Measurements from ENCODE around the gene SULT1A2.
"Not testable (repeated sequence)": the region's sequence is repeated elsewhere in the genome, so short reads cannot be mapped to it uniquely, and the experiment has no call there.

Gene SULT1A2

GRCh38 chr16:28572696-28573510, 23.9 kb downstream of the SULT1A2 start:
- Mint-ChIP-seq H3K4me1 (peaks cover 49% of the 10 kb centered on the region), H3K36me3 (ENCODE audit: insufficient read depth) (peaks cover 10% of the 10 kb centered on the region), H3K27ac (ENCODE audit: low read depth) (peak overlapping the region; percentile 50), H3K9me3 (no peaks in the 10 kb centered on the region), H3K27me3 (no peaks in the 10 kb centered on the region), H3K4me3 (no peak overlapping the region)
- ATAC-seq (replicated peaks; ENCODE audit: extremely low read depth, poor library complexity, severe bottlenecking): no peak
- no peak for DNase-seq (ENCODE audit: low spot score in 2 of 2)

- Mint-ChIP-seq H3K9me3 (peaks cover 6% of the 10 kb centered on the region), H3K27ac (ENCODE audit: low read depth) (no peak overlapping the region), H3K27me3 (no peaks in the 10 kb centered on the region), H3K4me3 (no peak overlapping the region), H3K4me1 (peaks cover 56% of the 10 kb centered on the region), H3K36me3 (ENCODE audit: insufficient read depth) (peaks cover 9% of the 10 kb centered on the region)
- DNase-seq (ENCODE audit: low spot score in 2 of 2): no peak
- ATAC-seq (replicated peaks; ENCODE audit: extremely low read depth, poor library complexity, severe bottlenecking): no peak
Measured at GRCh38 chr16:28569968-28570752, 26.7 kb downstream of the SULT1A2 start.

GRCh38 chr16:28569021-28569420, 27.8 kb downstream of the SULT1A2 start:
- Mint-ChIP-seq H3K4me1 (peaks cover 49% of the 10 kb centered on the region), H3K36me3 (ENCODE audit: insufficient read depth) (peaks cover 5% of the 10 kb centered on the region), H3K27me3 (no peaks in the 10 kb centered on the region), H3K4me3 (no peak overlapping the region), H3K9me3 (peaks cover 6% of the 10 kb centered on the region), H3K27ac (ENCODE audit: low read depth) (peak overlapping the region; percentile 29)
- ATAC-seq (replicated peaks; ENCODE audit: extremely low read depth, poor library complexity, severe bottlenecking) (no peak), DNase-seq (ENCODE audit: low spot score in 2 of 2) (no peak)

GRCh38 chr16:28567292-28567691, 29.6 kb downstream of the SULT1A2 start:
- no peak for DNase-seq (ENCODE audit: low spot score in 2 of 2)
- Mint-ChIP-seq H3K9me3 (peaks cover 6% of the 10 kb centered on the region), H3K4me3 (no peak overlapping the region), H3K4me1 (peaks cover 43% of the 10 kb centered on the region), H3K27ac (ENCODE audit: low read depth) (no peak overlapping the region), H3K36me3 (ENCODE audit: insufficient read depth) (peaks cover 7% of the 10 kb centered on the region), H3K27me3 (no peaks in the 10 kb centered on the region)
- no peak for ATAC-seq (replicated peaks; ENCODE audit: extremely low read depth, poor library complexity, severe bottlenecking)

GRCh38 chr16:28566233-28566925, 30.5 kb downstream of the SULT1A2 start:
- not testable (repeated sequence) for H3K27ac Mint-ChIP-seq (ENCODE audit: low read depth); ATAC-seq (replicated peaks; ENCODE audit: extremely low read depth, poor library complexity, severe bottlenecking); H3K27me3 Mint-ChIP-seq

GRCh38 chr16:28563218-28563617, 33.6 kb downstream of the SULT1A2 start:
- peak overlapping the region; percentile 47 for H3K27ac Mint-ChIP-seq (ENCODE audit: low read depth)
- peaks cover 6% of the 10 kb centered on the region for H3K9me3 Mint-ChIP-seq
- peaks cover 20% of the 10 kb centered on the region for H3K36me3 Mint-ChIP-seq (ENCODE audit: insufficient read depth)
- ATAC-seq (replicated peaks; ENCODE audit: extremely low read depth, poor library complexity, severe bottlenecking) (no peak), DNase-seq (ENCODE audit: low spot score in 2 of 2) (no peak)
- H3K4me3 Mint-ChIP-seq: no peak overlapping the region
- no peaks in the 10 kb centered on the region for H3K27me3 Mint-ChIP-seq
- H3K4me1 Mint-ChIP-seq: peaks cover 28% of the 10 kb centered on the region

More at GRCh38 chr16:28566233-28566925, 30.5 kb downstream of the SULT1A2 start:
- not testable (repeated sequence) for DNase-seq (ENCODE audit: low spot score in 2 of 2); H3K36me3 Mint-ChIP-seq (ENCODE audit: insufficient read depth); H3K9me3 Mint-ChIP-seq; H3K4me3 Mint-ChIP-seq
- H3K4me1 Mint-ChIP-seq: peaks cover 44% of the 10 kb centered on the region

- Mint-ChIP-seq H3K27ac (ENCODE audit: low read depth) (no peak overlapping the region), H3K27me3 (no peaks in the 10 kb centered on the region), H3K4me3 (no peak overlapping the region), H3K4me1 (peaks cover 25% of the 10 kb centered on the region), H3K9me3 (peaks cover under 1% of the 10 kb centered on the region), H3K36me3 (ENCODE audit: insufficient read depth) (peaks cover 25% of the 10 kb centered on the region)
- no peak for ATAC-seq (replicated peaks; ENCODE audit: extremely low read depth, poor library complexity, severe bottlenecking)
- no peak for DNase-seq (ENCODE audit: low spot score in 2 of 2)
Measured at GRCh38 chr16:28562199-28562598, 34.7 kb downstream of the SULT1A2 start.

- Mint-ChIP-seq H3K27ac (ENCODE audit: low read depth) (no peak overlapping the region), H3K9me3 (no peaks in the 10 kb centered on the region), H3K4me1 (peaks cover 30% of the 10 kb centered on the region), H3K4me3 (no peak overlapping the region), H3K36me3 (ENCODE audit: insufficient read depth) (peaks cover 27% of the 10 kb centered on the region), H3K27me3 (no peaks in the 10 kb centered on the region)
- DNase-seq (ENCODE audit: low spot score in 2 of 2) (no peak), ATAC-seq (replicated peaks; ENCODE audit: extremely low read depth, poor library complexity, severe bottlenecking) (no peak)
Measured at GRCh38 chr16:28561557-28562187, 35.2 kb downstream of the SULT1A2 start.

GRCh38 chr16:28558456-28558855, 38.4 kb downstream of the SULT1A2 start:
- peaks cover 33% of the 10 kb centered on the region for H3K36me3 Mint-ChIP-seq (ENCODE audit: insufficient read depth)
- peaks cover 41% of the 10 kb centered on the region for H3K4me1 Mint-ChIP-seq
- no peak overlapping the region for H3K4me3 Mint-ChIP-seq
- no peaks in the 10 kb centered on the region for H3K27me3 Mint-ChIP-seq
- H3K27ac Mint-ChIP-seq (ENCODE audit: low read depth): no peak overlapping the region
- H3K9me3 Mint-ChIP-seq: no peaks in the 10 kb centered on the region
- ATAC-seq (replicated peaks; ENCODE audit: extremely low read depth, poor library complexity, severe bottlenecking): no peak
- no peak for DNase-seq (ENCODE audit: low spot score in 2 of 2)

GRCh38 chr16:28556914-28557320, 39.9 kb downstream of the SULT1A2 start:
- Mint-ChIP-seq H3K4me3 (no peak overlapping the region), H3K27me3 (no peaks in the 10 kb centered on the region), H3K36me3 (ENCODE audit: insufficient read depth) (peaks cover 31% of the 10 kb centered on the region), H3K27ac (ENCODE audit: low read depth) (no peak overlapping the region), H3K9me3 (no peaks in the 10 kb centered on the region), H3K4me1 (peaks cover 33% of the 10 kb centered on the region)
- no peak for DNase-seq (ENCODE audit: low spot score in 2 of 2)
- ATAC-seq (replicated peaks; ENCODE audit: extremely low read depth, poor library complexity, severe bottlenecking): no peak

- peaks cover 30% of the 10 kb centered on the region for H3K36me3 Mint-ChIP-seq (ENCODE audit: insufficient read depth)
- H3K9me3 Mint-ChIP-seq: no peaks in the 10 kb centered on the region
- no peak overlapping the region for H3K4me3 Mint-ChIP-seq
- H3K4me1 Mint-ChIP-seq: peaks cover 27% of the 10 kb centered on the region
- H3K27ac Mint-ChIP-seq (ENCODE audit: low read depth): no peak overlapping the region
- no peak for ATAC-seq (replicated peaks; ENCODE audit: extremely low read depth, poor library complexity, severe bottlenecking)
- DNase-seq (ENCODE audit: low spot score in 2 of 2): no peak
- H3K27me3 Mint-ChIP-seq: no peaks in the 10 kb centered on the region
Measured at GRCh38 chr16:28555561-28555960, 41.3 kb downstream of the SULT1A2 start.
